ENCODE results near the gene RPL36. TPM values are rescaled to one million over a fixed set of nuclear protein-coding genes. Genes with fewer than 3 reads are reported as not detected.
A peak's percentile ranks its signal among the peaks of the same experiment; 100 is the strongest.
"Not testable (repeated sequence)": the region's sequence is repeated elsewhere in the genome, so short reads cannot be mapped to it uniquely, and the experiment has no call there.

RPL36 gene
- polyA plus RNA-seq, 1 donor = 1,417 TPM

DNA sequence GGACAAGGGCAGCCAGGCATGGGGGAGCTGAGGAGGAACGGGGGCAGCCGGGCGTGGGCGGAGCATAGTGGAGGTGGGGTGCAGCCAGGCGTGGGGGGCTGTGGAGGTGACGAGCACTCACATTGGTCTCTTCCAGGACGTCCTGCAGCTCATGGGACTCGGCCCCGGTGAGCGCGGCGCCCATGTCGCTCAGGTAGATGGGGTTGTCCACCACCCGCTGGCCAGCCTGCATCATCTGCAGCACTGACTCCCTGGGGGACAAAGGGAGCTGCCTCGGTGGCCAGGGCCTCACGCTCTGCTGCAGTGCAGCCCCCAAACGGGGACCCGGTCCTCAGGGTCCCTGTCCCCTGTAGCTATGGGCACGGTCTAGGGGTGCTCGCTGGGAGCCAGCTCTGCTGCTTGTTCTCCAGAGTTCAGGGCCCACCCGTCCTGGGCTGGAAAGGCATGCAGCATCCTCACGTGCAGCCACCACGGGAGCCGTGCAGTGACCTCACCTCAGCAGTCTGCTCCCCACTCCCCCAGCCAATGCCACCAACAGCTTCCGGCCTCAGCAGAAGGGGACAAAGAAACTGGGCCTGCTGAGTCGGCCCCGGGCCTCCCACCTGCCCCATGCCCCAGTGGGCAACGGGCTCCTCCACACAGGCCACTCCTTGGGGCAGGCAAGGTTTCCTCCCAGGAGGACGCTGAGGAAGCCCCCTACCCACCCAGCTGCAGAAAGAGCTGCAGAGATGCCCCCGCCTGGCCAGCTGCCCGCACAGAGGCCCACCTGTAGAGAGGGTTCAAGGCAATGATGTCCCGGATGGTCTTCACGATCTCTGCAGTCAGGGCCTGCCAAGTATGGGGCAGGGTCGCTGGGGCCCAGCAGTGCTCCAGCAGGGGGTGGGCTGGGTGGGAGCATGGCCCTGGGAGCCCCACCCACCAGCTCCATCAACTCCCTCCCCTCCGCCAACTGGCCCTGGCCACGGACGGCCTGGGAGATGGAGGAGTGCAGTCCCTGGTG, 17.8 kb downstream of the RPL36 start:
- no peak for DNase-seq

DNA sequence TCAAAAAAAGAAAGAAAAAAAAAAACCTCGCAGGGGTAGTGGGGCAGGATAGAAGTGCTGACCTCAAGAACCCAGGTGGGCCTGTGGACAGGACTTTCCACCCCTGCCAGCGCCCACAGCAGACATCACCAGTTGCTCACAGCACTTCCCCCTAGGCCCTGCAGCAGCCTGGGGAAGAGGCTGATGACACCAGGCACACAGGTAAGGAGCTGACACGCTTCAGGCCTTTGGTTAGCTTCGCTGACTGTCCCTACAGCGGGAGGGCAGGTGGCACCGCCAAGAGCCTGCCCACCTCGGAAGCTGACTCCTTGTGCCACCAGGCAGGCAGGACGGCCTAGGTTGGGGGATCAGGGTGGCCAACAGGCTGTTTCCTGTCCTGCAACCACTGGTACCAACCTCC, 20.9 kb downstream of the RPL36 start:
- DNase-seq = no peak

DNA sequence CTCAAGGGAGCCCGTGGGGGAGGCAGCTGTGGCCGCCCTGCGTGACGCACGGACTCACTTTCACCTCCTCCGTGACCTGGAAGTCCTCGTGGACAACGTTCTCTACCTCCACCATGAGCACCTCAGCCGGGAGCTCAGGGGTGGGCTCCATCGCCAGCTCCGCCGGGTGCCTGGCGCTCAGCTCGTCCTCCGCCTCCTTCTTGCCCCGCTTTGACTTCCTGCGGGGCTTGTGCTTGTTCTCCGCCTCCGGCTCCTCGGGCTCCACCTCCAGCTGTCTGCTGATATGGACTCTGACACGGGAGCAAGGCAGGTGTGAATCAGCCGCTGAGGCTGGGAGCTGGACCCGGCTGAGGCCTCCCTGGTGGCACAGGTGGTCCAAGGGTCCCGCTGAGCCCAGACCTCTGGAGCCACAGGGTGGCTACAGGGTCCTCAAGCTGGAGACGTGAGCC, 21.6 kb downstream of the RPL36 start:
- DNase-seq = no peak

DNA sequence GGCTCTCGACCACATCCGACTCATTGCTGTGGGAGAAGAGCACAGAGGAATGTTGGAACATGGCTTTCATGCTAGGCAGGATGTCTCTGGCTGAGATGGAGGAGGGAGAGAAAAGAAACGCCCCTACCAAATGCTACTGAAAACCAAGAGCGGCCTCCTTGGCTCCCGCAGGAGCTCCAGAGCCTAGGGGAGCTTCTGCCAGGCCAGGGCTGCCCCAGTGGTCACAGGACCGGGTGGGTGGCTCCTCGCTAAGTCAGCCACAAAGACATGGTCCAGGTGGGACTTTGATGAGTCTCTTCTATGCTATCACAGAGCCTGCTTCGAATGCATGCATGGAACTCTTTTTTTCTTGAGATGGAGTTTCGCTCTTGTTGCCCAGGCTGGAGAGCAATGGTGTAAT, 23.1 kb downstream of the RPL36 start:
- DNase-seq = no peak

DNA sequence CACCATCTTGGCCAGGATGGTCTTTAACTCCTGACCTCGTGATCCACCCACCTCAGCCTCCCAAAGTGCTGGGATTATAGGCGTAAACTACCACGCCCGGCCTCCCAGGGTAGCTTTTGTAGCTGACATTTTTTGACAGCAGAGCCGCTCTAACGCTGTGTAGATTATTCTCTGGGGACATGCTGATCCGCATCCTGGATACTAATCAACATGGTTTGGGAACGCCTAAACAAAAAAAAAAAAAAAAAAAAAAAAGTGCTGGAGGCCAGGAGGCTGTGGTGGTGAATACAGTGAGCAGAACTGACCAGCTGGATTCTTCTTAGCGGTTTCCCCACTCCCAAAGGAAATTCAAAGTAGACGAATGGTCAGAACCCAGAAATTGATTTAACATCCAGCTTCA, 24.7 kb downstream of the RPL36 start:
- no peak for DNase-seq

DNA sequence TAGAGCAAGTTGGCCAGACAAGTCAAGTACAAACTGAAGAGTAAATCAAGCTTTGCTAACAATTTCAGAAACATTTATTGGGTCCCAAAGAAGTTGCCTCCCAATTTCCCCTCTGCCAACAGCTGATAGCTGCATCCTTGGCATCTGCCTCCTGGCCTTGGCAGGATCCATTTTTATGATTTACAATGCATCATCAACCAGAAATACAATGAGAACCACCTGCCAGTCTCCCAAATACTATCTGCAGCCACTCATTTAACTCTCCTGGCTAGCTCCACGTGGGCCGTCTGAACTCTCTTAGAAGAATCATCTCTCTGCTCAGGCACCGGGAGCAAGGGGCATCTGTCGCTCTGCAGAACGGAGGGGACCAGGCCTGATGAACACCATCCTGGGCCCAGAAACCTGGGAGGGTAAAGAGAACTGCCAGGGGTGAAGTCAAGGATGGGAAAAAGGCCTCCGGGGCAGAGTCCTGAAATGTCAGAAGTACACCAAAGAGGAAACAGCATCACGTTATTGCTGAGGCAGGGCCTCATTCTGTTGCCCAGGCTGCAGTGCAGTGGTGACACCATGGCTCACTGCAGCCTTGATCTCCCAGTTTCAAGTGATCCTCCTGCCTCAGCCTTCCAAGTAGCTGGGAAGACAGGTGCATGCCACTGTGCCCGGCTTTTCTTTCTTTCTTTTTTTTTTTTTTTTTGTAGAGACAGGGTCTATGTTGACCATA, 27.3 kb downstream of the RPL36 start:
- DNase-seq = no peak

DNA sequence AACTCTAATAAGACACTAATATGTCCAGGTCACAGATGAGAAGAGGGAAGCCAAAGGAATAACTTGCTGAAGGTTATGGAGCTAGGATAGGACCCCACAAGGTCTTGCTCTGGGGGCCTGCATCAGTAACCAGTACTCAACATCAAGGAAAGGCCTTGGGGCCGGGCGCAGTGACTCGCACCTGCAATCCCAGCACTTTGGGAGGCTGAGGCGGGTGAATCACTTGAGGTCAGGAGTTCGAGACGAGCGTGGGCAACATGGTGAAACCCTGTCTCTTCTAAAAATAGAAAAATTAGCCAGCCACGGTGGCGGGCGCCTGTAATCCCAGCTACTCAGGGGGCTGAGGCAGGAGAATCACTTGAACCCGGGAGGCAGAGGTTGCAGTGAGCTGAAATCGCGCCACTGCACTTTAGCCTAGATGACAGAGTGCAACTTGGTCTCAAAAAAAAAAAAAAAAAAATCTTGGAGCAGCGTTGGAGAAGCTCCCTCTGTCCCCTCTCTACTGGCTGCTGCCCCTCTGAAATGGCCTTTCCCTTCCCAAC, 28.0 kb downstream of the RPL36 start:
- DNase-seq = no peak

DNA sequence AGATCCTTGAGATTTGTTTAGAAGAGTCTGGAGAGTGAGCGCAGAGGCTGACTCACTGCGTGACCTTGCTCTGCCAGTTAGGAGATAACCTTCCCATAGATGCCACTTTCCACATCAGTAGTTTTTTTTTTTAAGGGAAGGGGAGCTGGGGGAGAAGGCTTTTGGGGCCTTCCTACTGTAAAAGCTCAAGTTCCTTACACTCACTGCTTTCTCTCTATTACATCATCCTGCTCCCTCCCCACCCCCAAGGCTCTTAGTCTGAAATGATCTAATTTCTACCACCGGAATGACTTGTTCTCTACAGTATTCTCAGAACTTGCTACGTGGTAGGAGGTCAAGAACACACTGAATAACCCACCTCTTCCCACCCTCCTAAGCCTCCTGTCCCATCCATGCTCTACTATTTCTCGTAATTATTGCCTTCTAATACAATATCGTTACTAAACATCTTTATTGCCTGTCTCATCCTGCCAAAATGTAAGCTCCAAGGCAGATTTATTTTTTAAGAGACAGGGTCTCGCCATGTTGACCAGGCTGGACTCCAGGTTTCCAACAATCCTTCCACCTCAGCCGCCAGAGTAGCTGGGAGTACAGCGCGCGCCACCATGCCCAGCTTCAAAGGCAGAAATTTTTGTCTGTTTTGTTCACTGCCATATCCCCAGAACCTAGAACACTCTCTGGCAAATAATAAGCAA, 28.6 kb downstream of the RPL36 start:
- DNase-seq = no peak

DNA sequence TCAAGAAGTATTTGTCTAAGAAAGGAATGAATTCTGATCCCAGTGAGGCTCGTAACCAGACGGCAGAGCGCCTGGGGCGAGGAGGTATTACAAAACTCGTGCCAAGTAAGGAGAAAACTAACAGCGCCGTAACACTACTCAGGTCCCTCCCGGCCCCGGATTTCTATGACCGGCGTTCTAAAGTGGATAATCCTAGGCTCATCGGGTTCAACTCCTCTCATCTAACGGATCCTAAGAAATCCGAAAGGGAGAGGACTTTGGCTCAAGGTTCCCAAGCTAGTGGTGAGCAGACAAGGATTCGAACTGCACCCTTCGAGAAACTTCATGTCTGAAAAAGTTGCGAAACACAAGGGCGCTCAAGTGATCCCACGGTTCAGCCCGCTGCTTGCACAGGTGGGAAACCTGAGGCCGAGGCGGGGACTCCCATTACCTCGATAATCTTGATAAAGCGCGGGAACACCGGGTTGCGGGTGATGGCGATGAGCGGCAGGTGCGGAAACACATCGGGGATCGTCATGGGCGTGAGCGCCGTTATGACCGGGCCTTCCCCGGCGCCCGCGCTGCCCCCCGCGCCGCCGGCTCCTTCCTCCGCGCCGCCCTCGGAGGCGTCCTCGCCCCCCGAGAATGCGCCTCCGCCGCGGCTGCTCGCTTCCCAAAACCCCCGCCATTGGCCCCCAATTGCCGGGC, 29.3 kb downstream of the RPL36 start:
- no peak for DNase-seq

DNA sequence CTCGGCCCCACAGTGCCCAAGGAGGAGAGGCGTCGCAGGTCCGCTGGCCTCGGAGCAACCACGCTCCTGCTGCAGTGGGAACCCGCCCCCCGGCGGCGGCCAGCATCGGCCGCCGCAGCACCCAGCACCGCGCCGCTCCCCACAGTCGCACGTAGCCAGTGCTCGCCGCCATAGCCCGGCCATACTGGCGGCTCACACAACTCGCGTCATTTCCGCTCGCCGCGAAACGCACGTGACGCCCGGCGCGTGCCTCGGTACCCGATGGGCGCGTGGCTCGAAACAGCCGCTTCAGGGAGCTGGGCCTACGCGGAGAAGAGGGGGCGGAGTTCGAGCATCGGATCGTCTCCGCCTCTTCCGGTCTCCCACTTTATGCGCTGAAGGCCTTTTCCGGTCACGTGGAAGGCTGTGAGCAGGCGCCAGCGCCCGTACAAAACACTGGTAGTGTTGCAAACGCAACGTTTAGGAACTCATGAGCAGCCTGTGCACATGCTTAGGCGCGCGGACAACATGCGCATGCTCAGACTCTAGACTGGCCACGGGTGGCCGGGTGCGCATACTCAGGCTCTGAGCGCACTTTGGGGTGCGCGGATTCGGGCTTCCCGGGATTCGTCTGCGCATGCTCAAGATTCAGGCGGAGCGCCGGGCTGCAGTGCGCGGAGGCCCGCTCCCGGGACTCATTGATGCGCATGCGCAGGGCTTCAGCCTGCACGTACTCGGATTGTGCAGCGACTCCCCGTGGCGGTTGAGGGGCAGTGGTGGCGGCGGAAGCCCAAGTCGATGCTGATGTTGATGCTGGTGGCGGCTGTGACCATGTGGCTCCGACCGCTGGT, 30.1 kb downstream of the RPL36 start, which contains the start of the genes CATSPERD and LONP1:
CATSPERD (plus strand) TSS at position 677 of the 830 bp plus-strand sequence; CDS start at position 778, 101 bp downstream.
LONP1 (minus strand) TSS at position 186 of the 830 bp plus-strand sequence; CDS start at position 172, 14 bp downstream.
- DNase-seq = peak; percentile 99

DNA sequence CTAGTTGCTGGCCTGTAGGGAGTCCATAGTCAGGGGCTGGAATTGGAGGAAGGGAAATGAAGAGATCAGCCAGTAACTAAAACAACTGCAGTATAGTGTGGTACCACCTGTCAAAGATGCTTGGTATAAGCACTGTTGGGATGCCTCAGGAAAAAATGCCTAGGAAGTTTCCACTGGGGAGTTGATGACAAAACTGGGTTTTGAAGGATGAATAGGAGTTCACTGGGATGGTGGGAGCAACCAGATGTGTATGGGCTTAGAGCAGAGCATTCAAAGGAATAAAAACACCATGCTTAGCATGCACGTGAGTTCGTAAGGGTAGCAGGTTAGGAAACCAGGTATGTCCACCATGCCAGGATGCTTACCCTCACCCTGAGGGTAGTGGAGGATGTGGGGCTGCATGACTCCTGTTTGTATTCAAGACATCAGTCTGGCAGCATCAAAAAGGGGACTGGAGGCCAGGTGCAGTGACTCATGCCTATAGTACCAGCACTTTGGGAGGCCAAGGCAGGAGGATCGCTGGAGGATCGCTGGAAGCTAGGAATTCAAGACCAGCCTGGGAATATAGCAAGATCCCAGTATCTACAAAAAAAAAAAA, 37.5 kb downstream of the RPL36 start:
- DNase-seq = no peak

DNA sequence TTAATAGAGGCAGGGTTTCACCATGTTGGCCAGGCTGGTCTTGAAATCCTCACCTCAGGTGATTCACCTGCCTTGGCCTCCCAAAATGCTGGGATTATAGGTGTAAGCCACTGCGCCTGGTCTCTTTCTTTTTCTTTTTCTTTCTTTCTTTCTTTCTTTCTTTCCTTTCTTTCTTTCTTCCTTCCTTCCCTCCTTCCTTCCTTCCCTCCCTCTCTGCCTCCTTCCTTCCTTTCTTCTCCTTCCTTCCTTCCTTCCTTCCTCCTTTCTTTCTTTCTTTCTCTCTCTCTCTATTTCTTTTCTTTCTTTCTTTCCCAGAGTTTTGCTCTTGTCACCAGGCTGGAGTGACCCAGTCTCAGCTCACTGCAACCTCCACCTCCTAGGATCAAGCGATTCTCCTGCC, 43.1 kb downstream of the RPL36 start:
- DNase-seq = not testable (repeated sequence)

DNA sequence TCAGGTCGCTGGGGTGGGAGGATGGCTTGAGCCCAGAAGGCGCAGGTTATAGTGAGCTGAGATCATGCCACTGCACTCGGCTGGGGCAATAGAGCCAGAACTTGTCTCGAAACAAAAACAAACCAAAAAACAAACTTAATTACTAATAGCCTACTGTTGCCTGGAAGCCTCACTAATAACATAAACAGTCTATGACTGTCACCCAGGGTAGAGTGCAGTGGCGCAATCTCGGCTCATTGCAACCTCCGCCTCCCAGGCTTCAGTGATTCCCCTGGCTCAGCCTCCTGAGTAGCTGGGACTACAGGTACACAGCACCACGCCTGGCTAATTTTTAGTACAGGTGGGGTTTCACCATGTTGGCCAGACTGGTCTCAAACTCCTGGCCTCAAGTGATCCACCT, 48.3 kb downstream of the RPL36 start:
- no peak for DNase-seq

Other genes starting within 250 kb of the RPL36 start
- not detected for gene ZNRF4, start 234.9 kb upstream of the RPL36 start, polyA plus RNA-seq (ENCODE audit: insufficient read length)
- 0.86 TPM for gene TINCR, start 122.3 kb upstream of the RPL36 start, polyA plus RNA-seq (ENCODE audit: insufficient read length)
- gene SAFB2, start 67.5 kb upstream of the RPL36 start, polyA plus RNA-seq (ENCODE audit: insufficient read length) = 51.7 TPM
- gene SAFB, start 67.2 kb upstream of the RPL36 start, polyA plus RNA-seq (ENCODE audit: insufficient read length) = 97.1 TPM
- gene MICOS13, start 9.8 kb upstream of the RPL36 start, polyA plus RNA-seq (ENCODE audit: insufficient read length) = 101 TPM
- gene HSD11B1L, start 9.3 kb upstream of the RPL36 start, polyA plus RNA-seq (ENCODE audit: insufficient read length) = 6.3 TPM
- gene LONP1, start 29.9 kb downstream of the RPL36 start, polyA plus RNA-seq (ENCODE audit: insufficient read length) = 67.0 TPM
- gene CATSPERD, start 30.3 kb downstream of the RPL36 start, polyA plus RNA-seq (ENCODE audit: insufficient read length) = not detected
- 2.3 TPM for gene PRR22, start 94.5 kb downstream of the RPL36 start, polyA plus RNA-seq (ENCODE audit: insufficient read length)
- 23.2 TPM for gene DUS3L, start 100.9 kb downstream of the RPL36 start, polyA plus RNA-seq (ENCODE audit: insufficient read length)
- gene NRTN, start 114.8 kb downstream of the RPL36 start, polyA plus RNA-seq (ENCODE audit: insufficient read length) = 0.53 TPM
- gene FUT6, start 149.4 kb downstream of the RPL36 start, polyA plus RNA-seq (ENCODE audit: insufficient read length) = not detected
- 0.19 TPM for gene FUT3, start 161.2 kb downstream of the RPL36 start, polyA plus RNA-seq (ENCODE audit: insufficient read length)
- not detected for gene FUT5, start 180.2 kb downstream of the RPL36 start, polyA plus RNA-seq (ENCODE audit: insufficient read length)
- 215 TPM for gene NDUFA11, start 213.5 kb downstream of the RPL36 start, polyA plus RNA-seq (ENCODE audit: insufficient read length)
- gene VMAC, start 214.6 kb downstream of the RPL36 start, polyA plus RNA-seq (ENCODE audit: insufficient read length) = 5.1 TPM
- gene CAPS, start 224.0 kb downstream of the RPL36 start, polyA plus RNA-seq (ENCODE audit: insufficient read length) = 8.0 TPM

Measured in hindlimb muscle (tissue), 1 donor.